Adrenal gland (tissue), 5 donors: Measurements from ENCODE around the gene WIZ.

Experiments
- POLR2A ChIP-seq, 2 donors: fragments of 450-650 bp; IDR thresholded peaks; one replicate each; pipeline ENCODE4 v1.6.1; 2017; ENCODE audit warnings: antibody characterized with exemption in 2 of 2, mild to moderate bottlenecking in 2 of 2, moderate library complexity in 1 of 2
- TF ChIP-seq, protein P1 (sequence below), 6 experiments: fragments of 450-650 bp in 4 of 6; fragments of 200-600 bp in 2 of 6; sonication (generic) in 1 of 6; IDR thresholded peaks; 1 replicate in 5 of 6; 2 replicates in 1 of 6; pipeline versions ENCODE4 v1.5.1 to v1.8.0; 2016 to 2021; ENCODE audit warnings: antibody characterized with exemption in 6 of 6, mild to moderate bottlenecking in 2 of 6, moderate library complexity in 1 of 6
- donor health status: DM: no; HTN: no; CAD: no.

GRCh38 chr19:15456441-15456840, 6.7 kb upstream of the WIZ start:
- TF ChIP-seq, protein P1, sequence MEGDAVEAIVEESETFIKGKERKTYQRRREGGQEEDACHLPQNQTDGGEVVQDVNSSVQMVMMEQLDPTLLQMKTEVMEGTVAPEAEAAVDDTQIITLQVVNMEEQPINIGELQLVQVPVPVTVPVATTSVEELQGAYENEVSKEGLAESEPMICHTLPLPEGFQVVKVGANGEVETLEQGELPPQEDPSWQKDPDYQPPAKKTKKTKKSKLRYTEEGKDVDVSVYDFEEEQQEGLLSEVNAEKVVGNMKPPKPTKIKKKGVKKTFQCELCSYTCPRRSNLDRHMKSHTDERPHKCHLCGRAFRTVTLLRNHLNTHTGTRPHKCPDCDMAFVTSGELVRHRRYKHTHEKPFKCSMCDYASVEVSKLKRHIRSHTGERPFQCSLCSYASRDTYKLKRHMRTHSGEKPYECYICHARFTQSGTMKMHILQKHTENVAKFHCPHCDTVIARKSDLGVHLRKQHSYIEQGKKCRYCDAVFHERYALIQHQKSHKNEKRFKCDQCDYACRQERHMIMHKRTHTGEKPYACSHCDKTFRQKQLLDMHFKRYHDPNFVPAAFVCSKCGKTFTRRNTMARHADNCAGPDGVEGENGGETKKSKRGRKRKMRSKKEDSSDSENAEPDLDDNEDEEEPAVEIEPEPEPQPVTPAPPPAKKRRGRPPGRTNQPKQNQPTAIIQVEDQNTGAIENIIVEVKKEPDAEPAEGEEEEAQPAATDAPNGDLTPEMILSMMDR (IDR thresholded peaks at IDR 0.05): no peak
- TF ChIP-seq POLR2A (IDR thresholded peaks at IDR 0.05): no peak
